ENCODE results near the gene LRSAM1.

Gene LRSAM1

DNA sequence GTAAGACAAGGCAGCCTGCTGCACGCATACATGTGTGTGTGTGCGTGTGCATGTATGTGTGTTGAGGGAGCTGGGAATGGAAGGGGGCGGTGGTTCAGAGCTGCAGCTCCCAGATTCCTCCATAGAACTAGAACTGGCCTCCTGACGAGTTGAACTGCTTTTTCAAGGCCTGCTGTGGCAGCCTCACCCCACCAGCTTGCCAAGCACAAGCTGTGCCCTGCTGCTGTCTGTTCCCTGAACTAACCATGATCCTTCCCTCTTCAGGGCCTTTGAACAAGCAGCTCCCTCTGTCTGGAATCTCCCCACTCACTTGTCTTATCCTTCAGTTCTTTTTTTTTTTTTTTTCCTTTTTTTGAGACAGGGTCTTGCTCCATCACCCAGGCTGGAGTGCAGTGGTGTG is 22.6 kb downstream of the LRSAM1 start:
- no peak for TF ChIP-seq CSDC2 (CRISPR knock-in tag; IDR thresholded peaks at IDR 0.05)
- TF ChIP-seq, protein P1, sequence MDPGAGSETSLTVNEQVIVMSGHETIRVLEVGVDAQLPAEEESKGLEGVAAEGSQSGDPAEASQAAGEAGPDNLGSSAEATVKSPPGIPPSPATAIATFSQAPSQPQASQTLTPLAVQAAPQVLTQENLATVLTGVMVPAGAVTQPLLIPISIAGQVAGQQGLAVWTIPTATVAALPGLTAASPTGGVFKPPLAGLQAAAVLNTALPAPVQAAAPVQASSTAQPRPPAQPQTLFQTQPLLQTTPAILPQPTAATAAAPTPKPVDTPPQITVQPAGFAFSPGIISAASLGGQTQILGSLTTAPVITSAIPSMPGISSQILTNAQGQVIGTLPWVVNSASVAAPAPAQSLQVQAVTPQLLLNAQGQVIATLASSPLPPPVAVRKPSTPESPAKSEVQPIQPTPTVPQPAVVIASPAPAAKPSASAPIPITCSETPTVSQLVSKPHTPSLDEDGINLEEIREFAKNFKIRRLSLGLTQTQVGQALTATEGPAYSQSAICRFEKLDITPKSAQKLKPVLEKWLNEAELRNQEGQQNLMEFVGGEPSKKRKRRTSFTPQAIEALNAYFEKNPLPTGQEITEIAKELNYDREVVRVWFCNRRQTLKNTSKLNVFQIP (CRISPR knock-in tag; IDR thresholded peaks at IDR 0.05; ENCODE audit: borderline replicate concordance, low read depth) = no peak
- ATAC-seq = no peak

DNA sequence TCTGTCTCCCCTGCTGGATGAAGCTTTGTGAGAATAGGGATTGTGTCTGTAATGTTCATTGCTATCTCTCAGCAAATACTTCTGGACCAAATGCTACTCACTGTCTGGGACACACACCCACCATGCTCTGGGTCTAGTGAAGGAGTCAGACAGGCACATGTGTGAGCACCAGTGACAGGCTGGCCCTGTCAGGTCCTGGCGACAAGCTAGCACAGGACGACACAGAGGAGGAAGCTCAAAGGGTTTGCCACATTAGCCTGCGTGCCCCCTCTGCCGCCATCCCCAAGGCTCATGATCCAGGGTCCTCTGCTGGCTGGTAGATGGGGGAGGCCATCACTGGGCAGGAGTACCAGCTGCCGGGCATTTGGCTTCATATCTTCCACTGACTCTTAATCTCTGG is 23.3 kb downstream of the LRSAM1 start:
- TF ChIP-seq RARB (CRISPR knock-in tag; IDR thresholded peaks at IDR 0.05) (no peak), ZC3H10 (CRISPR knock-in tag; IDR thresholded peaks at IDR 0.05) (no peak), BACH2 (CRISPR knock-in tag; IDR thresholded peaks at IDR 0.05; ENCODE audit: borderline replicate concordance) (no peak), ARNTL (CRISPR knock-in tag; IDR thresholded peaks at IDR 0.05; ENCODE audit: borderline replicate concordance, low read depth) (no peak), CSDC2 (CRISPR knock-in tag; IDR thresholded peaks at IDR 0.05) (no peak), GLIS3 (CRISPR knock-in tag; IDR thresholded peaks at IDR 0.05) (no peak), OSR1 (CRISPR knock-in tag; IDR thresholded peaks at IDR 0.05) (no peak), TCF4 (CRISPR knock-in tag; IDR thresholded peaks at IDR 0.05; ENCODE audit: borderline replicate concordance) (no peak), ZFP3 (CRISPR knock-in tag; IDR thresholded peaks at IDR 0.05) (no peak), ZNF565 (CRISPR knock-in tag; conservative IDR thresholded peaks at IDR 0.05; ENCODE audit: low read depth) (no peak), PPARA (CRISPR knock-in tag; IDR thresholded peaks at IDR 0.05; ENCODE audit: borderline replicate concordance) (no peak), ZFP30 (CRISPR knock-in tag; IDR thresholded peaks at IDR 0.05) (no peak), ZNF8 (CRISPR knock-in tag; IDR thresholded peaks at IDR 0.05) (no peak), TOX (CRISPR knock-in tag; IDR thresholded peaks at IDR 0.05; ENCODE audit: borderline replicate concordance) (no peak), ZNF70 (CRISPR knock-in tag; IDR thresholded peaks at IDR 0.05) (no peak), ESRRG (CRISPR knock-in tag; IDR thresholded peaks at IDR 0.05) (no peak)
- TF ChIP-seq, protein P2, sequence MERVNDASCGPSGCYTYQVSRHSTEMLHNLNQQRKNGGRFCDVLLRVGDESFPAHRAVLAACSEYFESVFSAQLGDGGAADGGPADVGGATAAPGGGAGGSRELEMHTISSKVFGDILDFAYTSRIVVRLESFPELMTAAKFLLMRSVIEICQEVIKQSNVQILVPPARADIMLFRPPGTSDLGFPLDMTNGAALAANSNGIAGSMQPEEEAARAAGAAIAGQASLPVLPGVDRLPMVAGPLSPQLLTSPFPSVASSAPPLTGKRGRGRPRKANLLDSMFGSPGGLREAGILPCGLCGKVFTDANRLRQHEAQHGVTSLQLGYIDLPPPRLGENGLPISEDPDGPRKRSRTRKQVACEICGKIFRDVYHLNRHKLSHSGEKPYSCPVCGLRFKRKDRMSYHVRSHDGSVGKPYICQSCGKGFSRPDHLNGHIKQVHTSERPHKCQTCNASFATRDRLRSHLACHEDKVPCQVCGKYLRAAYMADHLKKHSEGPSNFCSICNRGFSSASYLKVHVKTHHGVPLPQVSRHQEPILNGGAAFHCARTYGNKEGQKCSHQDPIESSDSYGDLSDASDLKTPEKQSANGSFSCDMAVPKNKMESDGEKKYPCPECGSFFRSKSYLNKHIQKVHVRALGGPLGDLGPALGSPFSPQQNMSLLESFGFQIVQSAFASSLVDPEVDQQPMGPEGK (CRISPR knock-in tag; IDR thresholded peaks at IDR 0.05; ENCODE audit: borderline replicate concordance) = no peak
- TF ChIP-seq, protein P3, sequence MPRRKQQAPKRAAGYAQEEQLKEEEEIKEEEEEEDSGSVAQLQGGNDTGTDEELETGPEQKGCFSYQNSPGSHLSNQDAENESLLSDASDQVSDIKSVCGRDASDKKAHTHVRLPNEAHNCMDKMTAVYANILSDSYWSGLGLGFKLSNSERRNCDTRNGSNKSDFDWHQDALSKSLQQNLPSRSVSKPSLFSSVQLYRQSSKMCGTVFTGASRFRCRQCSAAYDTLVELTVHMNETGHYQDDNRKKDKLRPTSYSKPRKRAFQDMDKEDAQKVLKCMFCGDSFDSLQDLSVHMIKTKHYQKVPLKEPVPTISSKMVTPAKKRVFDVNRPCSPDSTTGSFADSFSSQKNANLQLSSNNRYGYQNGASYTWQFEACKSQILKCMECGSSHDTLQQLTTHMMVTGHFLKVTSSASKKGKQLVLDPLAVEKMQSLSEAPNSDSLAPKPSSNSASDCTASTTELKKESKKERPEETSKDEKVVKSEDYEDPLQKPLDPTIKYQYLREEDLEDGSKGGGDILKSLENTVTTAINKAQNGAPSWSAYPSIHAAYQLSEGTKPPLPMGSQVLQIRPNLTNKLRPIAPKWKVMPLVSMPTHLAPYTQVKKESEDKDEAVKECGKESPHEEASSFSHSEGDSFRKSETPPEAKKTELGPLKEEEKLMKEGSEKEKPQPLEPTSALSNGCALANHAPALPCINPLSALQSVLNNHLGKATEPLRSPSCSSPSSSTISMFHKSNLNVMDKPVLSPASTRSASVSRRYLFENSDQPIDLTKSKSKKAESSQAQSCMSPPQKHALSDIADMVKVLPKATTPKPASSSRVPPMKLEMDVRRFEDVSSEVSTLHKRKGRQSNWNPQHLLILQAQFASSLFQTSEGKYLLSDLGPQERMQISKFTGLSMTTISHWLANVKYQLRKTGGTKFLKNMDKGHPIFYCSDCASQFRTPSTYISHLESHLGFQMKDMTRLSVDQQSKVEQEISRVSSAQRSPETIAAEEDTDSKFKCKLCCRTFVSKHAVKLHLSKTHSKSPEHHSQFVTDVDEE (CRISPR knock-in tag; IDR thresholded peaks at IDR 0.05) = no peak
- TF ChIP-seq, protein P4, sequence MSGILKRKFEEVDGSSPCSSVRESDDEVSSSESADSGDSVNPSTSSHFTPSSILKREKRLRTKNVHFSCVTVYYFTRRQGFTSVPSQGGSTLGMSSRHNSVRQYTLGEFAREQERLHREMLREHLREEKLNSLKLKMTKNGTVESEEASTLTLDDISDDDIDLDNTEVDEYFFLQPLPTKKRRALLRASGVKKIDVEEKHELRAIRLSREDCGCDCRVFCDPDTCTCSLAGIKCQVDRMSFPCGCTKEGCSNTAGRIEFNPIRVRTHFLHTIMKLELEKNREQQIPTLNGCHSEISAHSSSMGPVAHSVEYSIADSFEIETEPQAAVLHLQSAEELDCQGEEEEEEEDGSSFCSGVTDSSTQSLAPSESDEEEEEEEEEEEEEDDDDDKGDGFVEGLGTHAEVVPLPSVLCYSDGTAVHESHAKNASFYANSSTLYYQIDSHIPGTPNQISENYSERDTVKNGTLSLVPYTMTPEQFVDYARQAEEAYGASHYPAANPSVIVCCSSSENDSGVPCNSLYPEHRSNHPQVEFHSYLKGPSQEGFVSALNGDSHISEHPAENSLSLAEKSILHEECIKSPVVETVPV (CRISPR knock-in tag; IDR thresholded peaks at IDR 0.05) = no peak
- TF ChIP-seq, protein P1 (CRISPR knock-in tag; IDR thresholded peaks at IDR 0.05; ENCODE audit: borderline replicate concordance, low read depth) = no peak
- ATAC-seq = no peak

DNA sequence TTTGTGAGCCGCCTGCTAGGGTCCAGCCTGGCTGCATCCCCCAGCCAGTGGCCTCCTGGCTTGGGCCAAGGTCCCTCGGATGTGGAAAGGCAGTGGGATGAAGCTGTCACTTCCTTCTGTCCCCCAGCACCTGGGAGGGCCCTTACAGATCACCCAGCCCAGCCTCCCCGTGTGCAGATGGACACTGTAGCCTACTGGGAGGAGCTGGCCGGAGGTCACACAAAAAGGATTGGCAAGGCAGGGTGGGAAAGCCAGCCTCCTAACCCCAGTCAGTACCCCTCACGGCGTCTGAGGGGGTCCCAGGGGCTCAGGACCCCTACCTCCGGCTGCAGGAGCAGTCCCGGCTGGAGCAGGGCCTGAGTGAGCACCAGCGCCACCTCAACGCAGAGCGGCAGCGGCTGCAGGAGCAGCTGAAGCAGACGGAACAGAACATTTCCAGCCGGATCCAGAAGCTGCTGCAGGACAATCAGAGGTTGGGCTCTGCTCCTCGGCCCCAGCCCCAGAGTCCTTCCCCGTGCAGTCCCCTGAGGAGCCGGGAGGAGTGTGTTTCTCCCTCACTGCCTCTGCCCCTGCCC is 28.3 kb downstream of the LRSAM1 start:
- no peak; the same call in 2 of the 3 replicates for ATAC-seq
- TF ChIP-seq ZC3H10 (CRISPR knock-in tag; IDR thresholded peaks at IDR 0.05) (no peak), GLIS3 (CRISPR knock-in tag; IDR thresholded peaks at IDR 0.05) (no peak), ZNF565 (CRISPR knock-in tag; conservative IDR thresholded peaks at IDR 0.05; ENCODE audit: low read depth) (no peak), OSR1 (CRISPR knock-in tag; IDR thresholded peaks at IDR 0.05) (no peak), CSDC2 (CRISPR knock-in tag; IDR thresholded peaks at IDR 0.05) (no peak), TOX (CRISPR knock-in tag; IDR thresholded peaks at IDR 0.05; ENCODE audit: borderline replicate concordance) (no peak), ESRRG (CRISPR knock-in tag; IDR thresholded peaks at IDR 0.05) (no peak)
- TF ChIP-seq, protein P1 (CRISPR knock-in tag; IDR thresholded peaks at IDR 0.05; ENCODE audit: borderline replicate concordance, low read depth) = no peak
- TF ChIP-seq, protein P3 (CRISPR knock-in tag; IDR thresholded peaks at IDR 0.05) = no peak
- TF ChIP-seq, protein P5, sequence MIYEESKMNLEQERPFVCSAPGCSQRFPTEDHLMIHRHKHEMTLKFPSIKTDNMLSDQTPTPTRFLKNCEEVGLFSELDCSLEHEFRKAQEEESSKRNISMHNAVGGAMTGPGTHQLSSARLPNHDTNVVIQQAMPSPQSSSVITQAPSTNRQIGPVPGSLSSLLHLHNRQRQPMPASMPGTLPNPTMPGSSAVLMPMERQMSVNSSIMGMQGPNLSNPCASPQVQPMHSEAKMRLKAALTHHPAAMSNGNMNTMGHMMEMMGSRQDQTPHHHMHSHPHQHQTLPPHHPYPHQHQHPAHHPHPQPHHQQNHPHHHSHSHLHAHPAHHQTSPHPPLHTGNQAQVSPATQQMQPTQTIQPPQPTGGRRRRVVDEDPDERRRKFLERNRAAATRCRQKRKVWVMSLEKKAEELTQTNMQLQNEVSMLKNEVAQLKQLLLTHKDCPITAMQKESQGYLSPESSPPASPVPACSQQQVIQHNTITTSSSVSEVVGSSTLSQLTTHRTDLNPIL (CRISPR knock-in tag; IDR thresholded peaks at IDR 0.05; ENCODE audit: low read depth) = no peak

Data from SK-N-SH treated with all-trans-retinoic acid at 6 μM for 48 hours (cell line).